ENCODE measurements around the gene BOK.
A peak's percentile ranks its signal among the peaks of the same experiment; 100 is the strongest.
"Not testable (repeated sequence)": the region's sequence is repeated elsewhere in the genome, so short reads cannot be mapped to it uniquely, and the experiment has no call there.

BOK gene

GRCh38 chr2:241559323-241560161 lies 997 bp downstream of the BOK start:
- DNase-seq, result peak; percentile 10

- DNase-seq, result no peak
Observed at GRCh38 chr2:241560162-241560882, 1.8 kb downstream of the BOK start.

- DNase-seq, result no peak
Observed at GRCh38 chr2:241560883-241561474, 2.4 kb downstream of the BOK start.

DNA sequence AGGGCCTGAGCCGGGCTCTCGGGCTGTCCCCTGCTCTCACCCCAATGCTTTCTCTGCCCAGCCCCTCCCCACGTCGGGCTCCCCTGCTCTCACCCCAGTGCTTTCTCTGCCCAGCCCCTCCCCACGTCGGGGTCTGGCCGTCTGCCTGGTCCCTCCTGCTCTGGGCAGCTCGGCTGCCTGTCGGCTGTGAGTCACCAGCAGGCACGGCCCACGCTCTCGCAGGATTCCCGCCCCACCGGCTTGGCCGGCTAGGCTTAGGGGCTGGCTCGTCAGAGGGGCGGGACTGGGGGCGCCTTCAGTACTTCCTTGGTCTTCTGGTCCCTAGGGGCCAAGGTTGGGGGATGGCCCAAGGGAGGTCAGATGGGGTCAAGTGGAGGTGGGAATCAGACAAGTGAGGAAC lies 3.3 kb downstream of the BOK start:
- DNase-seq, result no peak

DNA sequence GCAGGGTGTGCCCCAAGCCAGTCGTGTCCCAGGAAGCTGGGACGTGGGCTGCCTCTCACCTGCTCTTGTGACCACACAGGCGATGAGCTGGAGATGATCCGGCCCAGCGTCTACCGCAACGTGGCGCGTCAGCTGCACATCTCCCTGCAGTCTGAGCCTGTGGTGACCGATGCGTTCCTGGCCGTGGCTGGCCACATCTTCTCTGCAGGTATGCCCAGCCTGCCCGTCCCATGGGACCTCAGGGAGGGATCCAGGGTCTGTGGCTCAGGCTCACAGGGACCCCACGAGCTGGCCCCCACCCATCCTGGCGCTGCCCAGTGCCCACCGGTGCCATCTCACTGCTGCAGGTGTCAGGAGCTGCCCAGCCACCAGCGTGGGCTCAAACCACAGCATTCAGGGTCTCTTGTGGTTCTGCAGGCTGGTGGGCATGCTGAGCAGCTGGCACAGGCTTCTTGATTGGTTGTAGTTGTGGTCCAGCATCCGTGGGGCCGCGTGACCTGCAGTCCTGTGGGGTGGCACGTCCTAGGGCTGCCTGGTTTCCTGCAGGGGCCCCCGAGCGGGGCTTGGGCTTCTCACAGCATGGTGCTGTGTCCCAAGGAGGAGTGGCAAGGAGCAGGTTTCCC lies 3.8 kb downstream of the BOK start:
- no peak for DNase-seq

- no peak for DNase-seq
Observed at GRCh38 chr2:241563031-241563507, 4.5 kb downstream of the BOK start.

DNA sequence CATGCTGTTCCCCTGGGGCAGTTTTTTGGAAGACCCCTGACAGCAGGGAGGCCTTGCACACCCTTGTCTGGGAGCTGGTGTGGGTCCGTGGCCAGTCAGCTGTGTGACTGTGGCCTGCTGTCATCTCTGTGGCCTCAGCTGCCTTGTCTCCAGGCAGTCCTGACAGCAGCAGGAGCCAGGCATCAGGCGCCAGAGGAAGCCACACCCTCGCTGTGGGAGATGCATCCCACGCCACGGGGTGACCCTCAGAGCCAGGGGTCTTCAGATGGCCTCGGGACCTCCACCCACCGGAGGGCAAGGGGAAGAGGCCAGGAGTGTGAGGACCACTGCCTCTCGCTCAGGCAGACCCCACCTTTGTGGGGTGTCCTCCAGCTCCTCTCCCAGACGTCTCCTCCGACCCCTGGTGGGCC lies 5.0 kb downstream of the BOK start:
- no peak for DNase-seq

- no peak for DNase-seq
Observed at GRCh38 chr2:241563981-241564595, 5.5 kb downstream of the BOK start.

GRCh38 chr2:241564596-241565410 lies 6.3 kb downstream of the BOK start:
- DNase-seq, result no peak

DNA sequence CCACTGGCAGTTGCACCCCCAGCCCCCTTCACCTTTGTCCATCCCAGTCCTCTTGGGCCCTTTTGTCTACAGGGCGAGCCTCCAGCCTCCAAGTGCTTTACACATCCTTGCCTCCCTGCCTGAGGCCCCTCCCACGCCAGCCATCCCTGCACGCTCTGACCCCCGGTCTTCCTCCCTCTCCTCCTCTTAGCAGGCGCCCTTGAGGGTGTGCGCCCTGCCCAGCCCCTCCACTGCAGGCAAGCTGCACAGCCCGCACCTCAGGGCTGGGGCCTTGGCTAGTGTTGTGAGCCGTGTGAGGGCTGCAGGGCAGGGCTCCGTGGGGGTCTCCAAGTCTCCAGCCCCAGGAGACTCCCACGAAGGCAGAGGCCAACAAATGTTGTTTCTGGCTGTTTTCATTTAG lies 6.9 kb downstream of the BOK start:
- no peak for DNase-seq

GRCh38 chr2:241566021-241566420 lies 7.5 kb downstream of the BOK start:
- DNase-seq, result not testable (repeated sequence)

GRCh38 chr2:241566468-241566867 lies 7.9 kb downstream of the BOK start:
- DNase-seq, result no peak

DNA sequence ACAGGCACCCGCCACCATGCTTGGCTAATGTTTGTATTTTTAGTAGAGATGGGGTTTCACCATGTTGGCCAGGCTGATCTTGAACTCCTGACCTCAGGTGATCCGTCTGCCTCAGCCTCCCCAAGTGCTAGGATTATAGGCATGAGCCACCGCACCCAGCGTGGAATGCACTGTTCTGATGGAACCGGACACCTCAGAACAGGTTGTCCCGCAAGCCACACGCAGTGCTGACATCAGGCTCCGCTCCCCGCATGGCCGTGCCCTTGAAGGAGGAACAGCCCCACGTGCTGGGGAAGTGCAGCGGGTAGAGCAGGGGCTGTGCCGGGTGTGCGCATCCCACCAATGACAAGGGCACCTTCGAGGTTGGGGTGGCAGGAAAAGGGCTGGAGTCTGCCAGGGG lies 8.7 kb downstream of the BOK start:
- DNase-seq, result not testable (repeated sequence)

- no peak for DNase-seq
Observed at GRCh38 chr2:241567776-241568175, 9.2 kb downstream of the BOK start.

DNA sequence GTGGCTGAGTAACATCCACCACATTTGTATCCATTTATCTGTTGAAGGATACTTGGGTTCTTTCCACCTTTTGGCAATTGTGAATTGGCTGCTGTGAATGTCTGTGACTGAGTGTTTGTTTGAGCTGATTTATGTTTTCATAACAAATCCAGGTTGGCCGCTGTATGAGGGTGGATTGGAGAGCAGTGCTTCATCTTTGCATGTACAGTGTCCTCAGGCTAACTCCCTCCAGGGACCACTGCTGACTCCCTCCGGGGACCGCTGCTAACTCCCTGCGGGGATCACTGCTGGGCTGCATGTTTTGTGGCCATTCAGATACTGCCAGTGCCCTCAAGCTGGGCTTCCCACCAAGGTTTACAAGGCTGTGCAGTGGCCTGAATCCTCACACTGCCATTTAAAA lies 10.2 kb downstream of the BOK start:
- DNase-seq, result no peak

- no peak for DNase-seq
Observed at GRCh38 chr2:241569831-241570281, 11.3 kb downstream of the BOK start.

DNA sequence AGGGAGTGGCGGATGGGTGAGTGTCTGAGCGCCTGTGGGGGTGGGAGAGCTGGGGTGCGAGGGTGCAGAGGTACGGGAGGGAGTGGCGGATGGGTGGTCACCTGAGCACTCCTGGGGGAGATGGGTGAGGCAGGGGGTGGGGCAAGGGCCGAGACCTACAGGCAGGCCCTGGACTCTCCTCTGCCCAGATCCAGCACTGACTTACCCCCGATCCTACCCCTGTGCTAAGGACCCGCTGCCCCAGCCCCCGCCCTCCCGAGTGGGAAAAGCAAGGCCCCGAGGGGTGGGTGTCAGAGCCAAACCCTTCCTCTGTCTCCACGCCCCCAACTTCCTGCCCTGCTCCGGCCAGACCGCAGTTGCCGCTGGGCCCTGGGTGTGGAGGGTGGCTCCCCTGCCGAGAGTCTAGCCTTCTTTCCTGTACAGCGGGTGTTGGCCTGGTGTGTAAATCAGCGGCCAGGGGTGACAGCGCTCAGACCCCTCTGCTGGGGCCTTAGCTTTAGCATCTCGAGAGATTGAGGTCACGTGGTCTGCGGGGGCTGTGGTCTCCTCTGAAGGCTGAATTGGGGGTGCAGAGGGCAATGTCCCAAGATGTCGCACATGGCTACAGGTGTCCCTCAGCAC lies 12.5 kb downstream of the BOK start:
- DNase-seq, result no peak

DNA sequence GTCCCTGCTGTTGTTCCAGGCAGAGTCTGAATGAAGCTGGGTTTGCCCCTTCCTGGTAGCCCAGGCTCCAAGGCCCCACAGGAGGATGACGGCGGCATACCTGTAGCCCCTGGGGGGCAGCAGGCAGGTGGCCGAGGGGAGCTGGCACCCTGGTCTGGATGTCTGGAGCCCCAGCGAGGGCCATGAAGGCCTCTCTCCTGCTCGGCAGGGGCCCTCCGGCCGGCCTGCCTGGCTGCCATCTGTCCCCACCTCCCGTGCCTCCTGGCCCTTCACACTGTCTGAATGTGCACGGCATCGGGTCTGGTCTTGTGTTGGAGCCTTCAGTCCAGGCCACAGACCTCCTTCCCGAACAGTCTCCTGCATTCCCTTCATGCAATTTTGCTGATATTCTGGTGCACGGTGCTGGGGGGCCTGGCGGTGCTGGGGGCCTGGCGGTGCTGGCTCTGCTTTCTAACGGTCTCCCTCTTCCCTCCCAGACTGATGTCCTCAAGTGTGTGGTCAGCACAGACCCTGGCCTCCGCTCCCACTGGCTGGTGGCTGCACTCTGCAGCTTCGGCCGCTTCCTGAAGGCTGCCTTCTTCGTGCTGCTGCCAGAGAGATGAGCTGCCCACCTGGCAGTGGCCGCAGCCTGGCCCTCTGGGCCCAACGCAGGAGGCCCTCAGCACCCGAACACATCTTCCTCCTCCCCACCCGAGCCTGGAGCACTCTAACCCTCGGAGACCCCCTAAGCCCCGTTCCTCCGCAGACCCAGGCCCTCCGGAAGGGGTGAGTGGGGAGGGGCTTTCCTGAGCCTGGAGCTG lies 13.5 kb downstream of the BOK start:
- no peak for DNase-seq

DNA sequence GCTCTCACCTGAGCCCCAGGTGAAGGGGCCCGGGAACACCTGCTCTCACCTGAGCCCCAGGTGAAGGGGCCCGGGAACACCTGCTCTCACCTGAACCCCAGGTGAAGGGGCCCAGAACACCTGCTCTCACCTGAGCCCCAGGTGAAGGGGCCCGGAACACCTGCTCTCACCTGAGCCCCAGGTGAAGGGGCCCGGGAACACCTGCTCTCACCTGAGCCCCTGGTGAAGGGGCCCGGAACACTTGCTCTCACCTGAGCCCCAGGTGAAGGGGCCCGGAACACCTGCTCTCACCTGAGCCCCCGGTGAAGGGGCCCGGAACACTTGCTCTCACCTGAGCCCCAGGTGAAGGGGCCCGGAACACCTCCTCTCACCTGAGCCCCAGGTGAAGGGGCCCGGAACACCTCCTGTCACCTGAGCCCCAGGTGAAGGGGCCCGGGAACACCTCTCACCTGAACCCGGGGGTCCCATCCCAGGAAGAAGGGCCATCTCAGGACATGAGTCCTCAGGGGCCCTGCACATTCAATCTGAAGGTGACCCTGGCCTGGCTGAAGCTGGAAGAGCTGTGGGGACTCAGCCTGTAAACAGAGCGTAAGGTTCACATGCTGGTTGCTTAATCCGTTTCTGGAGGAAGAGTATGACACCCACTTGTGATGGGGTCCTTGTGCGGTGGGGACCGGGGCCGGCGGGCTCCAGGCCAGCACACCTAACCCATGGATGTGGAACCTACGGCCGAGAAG lies 14.5 kb downstream of the BOK start:
- not testable (repeated sequence) for DNase-seq

DNA sequence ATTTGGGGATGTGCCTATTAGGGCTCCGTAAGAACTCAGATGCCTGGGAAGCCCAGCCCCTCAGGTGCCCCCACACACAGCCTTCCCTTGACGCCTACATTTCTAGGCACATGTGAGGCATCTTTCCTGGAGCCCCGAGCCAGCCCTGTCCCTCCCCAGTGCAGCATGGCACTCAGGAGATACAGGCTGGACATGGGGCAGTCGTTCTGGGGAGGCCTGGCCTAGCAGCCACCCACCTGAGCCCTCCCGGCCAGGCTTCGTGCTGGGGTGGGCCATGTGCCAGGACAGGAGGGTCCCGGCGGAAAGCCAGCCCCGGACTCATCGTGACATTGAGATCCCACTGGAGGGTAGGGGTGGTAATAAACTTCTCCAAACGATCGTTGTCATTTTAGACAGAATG lies 15.2 kb downstream of the BOK start:
- DNase-seq, result no peak

Data from NCI-H526 treated with DMSO at 0.1 percent for 48 hours (cell line).